ENCODE measurements around the gene GYPC.
A peak's percentile ranks its signal among the peaks of the same experiment; 100 is the strongest.

The GYPC gene

DNA sequence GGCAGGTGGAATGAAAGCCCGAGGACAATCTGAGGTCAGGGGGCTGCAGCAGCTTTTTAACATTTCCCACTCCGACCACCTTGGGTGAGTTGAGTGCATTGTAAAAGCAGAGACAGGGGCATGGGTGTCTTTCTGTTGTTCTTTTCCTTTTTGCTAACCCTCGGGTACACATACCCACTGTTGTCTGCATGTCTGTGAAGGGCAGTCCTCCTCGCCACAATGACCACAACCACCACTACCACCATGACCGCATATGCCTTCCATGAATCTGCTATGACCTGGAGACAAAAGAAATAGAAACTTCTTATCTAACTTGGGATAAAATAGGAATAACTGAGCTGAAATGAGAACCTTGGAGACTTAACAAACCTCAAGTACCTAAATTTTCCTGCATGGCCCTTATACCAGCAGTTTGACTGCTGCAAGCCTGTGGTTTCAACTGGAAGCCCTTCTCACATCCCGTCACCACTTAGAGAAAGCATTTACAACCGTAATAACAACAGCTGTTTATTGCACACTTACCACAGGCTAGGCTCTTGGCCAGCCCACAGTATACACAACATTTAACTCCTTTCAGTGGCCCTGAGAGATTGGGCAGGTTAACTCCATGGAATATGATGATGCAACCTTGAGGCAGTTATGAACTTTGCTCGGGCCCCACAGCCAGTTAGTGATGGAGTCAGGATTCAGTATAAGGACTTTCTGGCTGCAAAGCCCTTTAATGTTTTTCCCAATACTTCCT lies 80.3 kb downstream of the GYPC start:
- peak; percentile 50 for DNase-seq

DNA sequence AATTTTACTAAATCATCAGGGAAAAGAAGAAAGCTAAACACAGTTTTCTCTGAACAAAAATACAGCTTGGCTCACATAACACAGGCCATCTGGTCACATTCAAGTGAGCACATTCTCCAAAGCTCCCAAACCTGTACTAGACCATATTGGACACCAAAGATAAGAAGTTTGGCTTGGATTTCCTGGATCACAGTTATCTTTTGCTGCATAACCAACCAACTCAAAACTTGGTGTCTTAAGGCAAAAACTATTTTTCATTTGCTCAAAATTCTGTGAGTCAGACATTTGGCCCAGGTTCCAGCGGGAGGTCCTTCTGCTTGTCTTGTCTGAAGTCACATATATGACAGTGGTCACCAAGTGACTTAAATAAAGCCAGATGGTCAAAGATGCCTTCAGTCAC lies 83.2 kb downstream of the GYPC start:
- DNase-seq = no peak

DNA sequence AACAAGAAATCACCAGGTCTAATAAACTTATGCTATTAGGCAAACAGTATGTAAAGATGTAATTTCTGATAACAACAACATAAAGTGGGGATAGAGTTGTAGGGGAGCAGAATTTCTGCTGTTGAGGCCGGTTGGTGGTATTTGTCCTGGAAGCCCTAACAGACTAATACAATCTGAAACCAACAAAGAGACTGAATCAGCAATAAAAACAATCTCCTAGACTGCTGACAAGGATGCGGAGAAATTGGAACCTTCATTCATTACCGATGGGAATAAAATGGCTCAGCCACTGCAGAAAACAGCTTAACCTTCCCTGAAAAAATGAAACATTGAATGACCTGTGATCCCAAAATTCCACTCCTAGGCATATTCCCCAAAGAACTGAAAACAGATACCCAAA lies 88.7 kb downstream of the GYPC start:
- DNase-seq = no peak
